ENCODE data around the gene GIT1.

GIT1 gene, protein sequence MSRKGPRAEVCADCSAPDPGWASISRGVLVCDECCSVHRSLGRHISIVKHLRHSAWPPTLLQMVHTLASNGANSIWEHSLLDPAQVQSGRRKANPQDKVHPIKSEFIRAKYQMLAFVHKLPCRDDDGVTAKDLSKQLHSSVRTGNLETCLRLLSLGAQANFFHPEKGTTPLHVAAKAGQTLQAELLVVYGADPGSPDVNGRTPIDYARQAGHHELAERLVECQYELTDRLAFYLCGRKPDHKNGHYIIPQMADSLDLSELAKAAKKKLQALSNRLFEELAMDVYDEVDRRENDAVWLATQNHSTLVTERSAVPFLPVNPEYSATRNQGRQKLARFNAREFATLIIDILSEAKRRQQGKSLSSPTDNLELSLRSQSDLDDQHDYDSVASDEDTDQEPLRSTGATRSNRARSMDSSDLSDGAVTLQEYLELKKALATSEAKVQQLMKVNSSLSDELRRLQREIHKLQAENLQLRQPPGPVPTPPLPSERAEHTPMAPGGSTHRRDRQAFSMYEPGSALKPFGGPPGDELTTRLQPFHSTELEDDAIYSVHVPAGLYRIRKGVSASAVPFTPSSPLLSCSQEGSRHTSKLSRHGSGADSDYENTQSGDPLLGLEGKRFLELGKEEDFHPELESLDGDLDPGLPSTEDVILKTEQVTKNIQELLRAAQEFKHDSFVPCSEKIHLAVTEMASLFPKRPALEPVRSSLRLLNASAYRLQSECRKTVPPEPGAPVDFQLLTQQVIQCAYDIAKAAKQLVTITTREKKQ

GRCh38 chr17:29589524-29590410 is at the start of gene GIT1:
TSS of gene GIT1 (minus strand) at chr17:29589648. CDS start at chr17:29589378, 270 bp downstream.
- in situ Hi-C loops (cut with MboI; ENCODE audit: low sequenced_read_pairs), result no loop called here

- in situ Hi-C loops (cut with MboI; ENCODE audit: low sequenced_read_pairs), result loop anchor here (25.0 kb wide), 1 partner anchor 303 kb away; the partner anchor contains the start of genes EFCAB5 and SSH2
Measured at GRCh38 chr17:29633886-29634285, 44.4 kb upstream of the GIT1 start.

DNA sequence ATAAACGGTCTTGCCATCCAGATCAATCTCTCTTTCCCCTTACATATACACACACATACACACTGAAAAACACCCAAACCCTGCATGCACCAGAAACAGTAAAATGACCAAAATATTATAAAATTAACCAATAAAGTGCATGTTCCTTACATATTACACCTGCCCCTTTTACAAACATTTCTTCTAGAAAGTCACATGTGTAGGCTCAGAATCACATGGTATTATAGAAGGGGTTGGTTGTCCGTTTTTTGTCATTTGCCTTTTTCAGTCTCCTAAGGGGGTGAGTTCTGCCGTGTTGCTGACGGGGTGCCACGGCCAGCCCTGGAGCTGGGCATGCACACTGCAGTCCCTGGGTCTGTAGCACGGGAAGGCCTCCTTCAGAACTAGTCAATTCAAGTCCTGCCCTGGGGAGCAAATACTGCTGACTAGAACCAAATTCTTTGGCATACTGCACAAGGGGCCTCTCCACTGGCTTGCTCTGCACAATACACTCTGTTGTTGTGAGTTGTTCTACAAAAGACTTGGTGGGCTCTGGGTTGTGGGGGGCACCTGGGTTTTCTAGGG is 41.3 kb upstream of the GIT1 start:
- in situ Hi-C loops (cut with MboI; ENCODE audit: low sequenced_read_pairs), result loop anchor here (25.0 kb wide), 1 partner anchor 307 kb away; the partner anchor contains the start of genes EFCAB5 and SSH2

GRCh38 chr17:29629839-29630238 is 40.4 kb upstream of the GIT1 start:
- in situ Hi-C loops (cut with MboI; ENCODE audit: low sequenced_read_pairs), result loop anchor here (25.0 kb wide), 1 partner anchor 307 kb away; the partner anchor contains the start of genes EFCAB5 and SSH2

GRCh38 chr17:29628644-29629043 is 39.2 kb upstream of the GIT1 start:
- in situ Hi-C loops (cut with MboI; ENCODE audit: low sequenced_read_pairs), result loop anchor here (25.0 kb wide), 1 partner anchor 309 kb away; the partner anchor contains the start of genes EFCAB5 and SSH2

- in situ Hi-C loops (cut with MboI; ENCODE audit: low sequenced_read_pairs), result loop anchor here (25.0 kb wide), 1 partner anchor 309 kb away; the partner anchor contains the start of genes EFCAB5 and SSH2
Measured at GRCh38 chr17:29627951-29628350, 38.5 kb upstream of the GIT1 start.

- in situ Hi-C loops (cut with MboI; ENCODE audit: low sequenced_read_pairs), result loop anchor here (25.0 kb wide), 1 partner anchor 312 kb away; the partner anchor contains the start of genes EFCAB5 and SSH2
Measured at GRCh38 chr17:29625037-29625750, 35.7 kb upstream of the GIT1 start.

DNA sequence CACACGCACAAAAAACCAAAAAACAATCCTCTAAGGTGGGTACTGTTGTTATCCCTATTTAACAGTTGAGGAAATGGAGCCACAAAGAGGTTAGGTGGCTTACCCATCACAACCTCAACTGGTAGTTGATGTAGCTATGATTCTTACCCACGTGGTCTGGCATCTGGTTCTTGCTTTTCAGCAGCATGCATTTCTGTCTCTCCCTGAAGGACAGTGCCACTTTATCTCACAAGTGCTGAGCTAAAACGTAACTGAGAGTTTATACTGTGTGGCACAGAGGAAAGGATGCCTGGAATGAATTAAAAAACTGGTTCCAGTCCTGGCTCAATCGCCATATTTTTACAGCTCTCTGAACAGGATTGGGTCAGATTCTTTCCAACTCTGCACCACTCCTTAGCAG is 35.1 kb upstream of the GIT1 start:
- in situ Hi-C loops (cut with MboI; ENCODE audit: low sequenced_read_pairs), result no loop called here

DNA sequence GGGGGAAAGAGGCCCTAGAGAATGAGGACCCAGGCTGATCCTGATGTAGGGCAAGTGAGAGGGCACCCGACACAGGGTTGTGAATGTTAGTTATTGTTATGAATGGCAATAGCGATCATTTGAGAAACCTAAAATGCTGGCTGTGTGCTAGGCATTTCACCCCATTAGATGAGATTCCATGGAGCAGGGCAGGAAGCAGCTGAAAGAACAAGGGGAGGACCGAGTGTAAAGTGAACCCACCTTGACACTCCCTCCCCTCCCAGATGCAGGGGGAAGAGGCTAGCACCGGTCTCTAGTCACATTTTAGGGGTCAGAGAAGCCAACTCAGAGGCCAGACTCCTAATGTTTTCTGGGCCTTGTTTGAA is 33.8 kb upstream of the GIT1 start:
- in situ Hi-C loops (cut with MboI; ENCODE audit: low sequenced_read_pairs), result no loop called here

DNA sequence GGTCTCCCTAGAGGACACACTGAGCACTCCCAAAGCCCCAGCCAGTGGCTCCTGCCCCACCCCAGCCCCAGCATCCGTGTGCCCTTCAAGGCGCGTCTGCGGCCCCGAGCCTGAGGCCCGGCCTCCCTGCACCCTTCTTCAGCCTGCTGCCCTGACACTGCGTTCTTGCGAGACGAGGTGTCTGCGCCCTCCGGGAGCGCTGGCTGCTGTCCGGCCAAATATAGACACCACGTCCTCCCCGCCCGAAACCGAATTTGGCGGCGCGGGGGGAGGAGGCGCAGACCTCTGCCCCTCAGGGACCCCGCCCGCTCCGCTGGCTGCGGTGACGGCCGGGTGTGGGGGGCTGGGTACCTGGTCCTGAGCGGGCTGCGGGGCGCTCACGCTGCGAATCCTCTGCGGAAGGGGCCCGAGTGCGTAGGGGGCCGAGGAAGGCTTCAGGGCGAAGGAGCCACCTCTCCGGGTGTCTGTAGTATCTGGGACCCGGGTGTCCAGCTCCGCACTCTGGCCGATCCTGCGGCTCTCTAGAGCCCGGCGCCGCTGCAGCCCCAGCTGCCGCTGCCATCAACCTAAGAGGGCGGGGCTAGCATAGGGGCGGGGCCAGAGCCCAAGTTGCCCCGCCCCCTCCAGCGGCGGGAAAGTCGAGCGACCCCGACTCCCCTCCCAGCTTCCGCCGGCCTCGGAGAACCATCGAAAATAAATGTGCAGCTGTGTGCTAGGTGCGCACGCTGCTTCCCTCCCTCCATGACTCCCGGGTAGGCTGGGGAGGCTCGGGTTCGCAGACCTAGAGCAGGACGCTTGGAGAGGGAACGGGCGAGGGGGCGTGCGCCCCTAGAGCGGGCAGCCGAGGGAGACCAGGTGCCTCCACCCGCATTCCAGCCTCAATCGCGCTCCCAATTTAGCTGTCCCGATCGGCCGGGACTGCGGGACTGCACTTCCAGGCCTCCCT is 33.2 kb upstream of the GIT1 start, which contains the start of gene CORO6:
CORO6 (minus strand) TSS at position 576 of the 946 bp plus-strand sequence. CDS start 1,491 bp downstream, outside the sequence.
- in situ Hi-C loops (cut with MboI; ENCODE audit: low sequenced_read_pairs), result no loop called here

- in situ Hi-C loops (cut with MboI; ENCODE audit: low sequenced_read_pairs), result no loop called here
Measured at GRCh38 chr17:29621751-29622194, 32.3 kb upstream of the GIT1 start.

- in situ Hi-C loops (cut with MboI; ENCODE audit: low sequenced_read_pairs), result no loop called here
Measured at GRCh38 chr17:29620779-29621500, 31.5 kb upstream of the GIT1 start.

DNA sequence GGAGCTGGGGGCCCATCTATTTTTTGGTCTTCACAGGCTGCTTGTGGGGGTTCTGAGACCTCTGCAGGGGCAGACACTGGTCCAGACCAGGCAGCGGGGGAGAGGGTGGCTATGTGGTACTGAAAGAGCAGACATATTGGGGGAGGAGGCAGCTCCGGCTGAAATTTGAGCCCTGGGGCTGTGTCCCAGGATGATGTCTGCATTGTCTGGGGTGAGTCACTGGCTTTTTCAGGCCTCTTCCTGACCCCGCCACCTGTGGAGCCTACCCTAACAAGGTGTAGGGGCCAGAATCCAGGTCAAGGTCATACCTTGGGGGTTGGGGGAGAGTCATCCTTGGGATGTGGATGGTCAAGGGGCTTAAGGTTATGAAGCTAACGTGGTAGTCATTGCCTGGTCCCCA is 30.8 kb upstream of the GIT1 start:
- in situ Hi-C loops (cut with MboI; ENCODE audit: low sequenced_read_pairs), result no loop called here

DNA sequence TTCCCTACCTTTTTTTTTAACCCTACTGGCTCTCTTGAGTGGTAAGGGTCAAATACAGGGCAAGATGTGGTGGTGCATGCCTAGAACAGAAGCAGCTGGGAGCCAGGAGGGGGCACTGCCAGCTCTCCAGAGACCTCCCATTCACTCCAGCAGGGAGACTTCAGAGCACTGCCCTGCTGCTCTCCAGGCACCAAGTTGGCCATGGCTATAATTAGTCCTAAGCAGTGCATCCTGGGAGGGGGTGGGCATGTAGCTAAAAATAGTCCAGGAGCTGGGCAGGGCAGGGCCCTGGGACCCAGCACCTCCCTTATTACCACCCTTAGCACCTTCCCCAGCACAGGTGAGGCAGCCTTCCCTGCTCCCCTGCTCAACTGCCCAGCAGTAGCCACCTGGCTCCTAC is 29.8 kb upstream of the GIT1 start:
- in situ Hi-C loops (cut with MboI; ENCODE audit: low sequenced_read_pairs), result no loop called here

GRCh38 chr17:29618272-29619065 is 29.0 kb upstream of the GIT1 start:
- in situ Hi-C loops (cut with MboI; ENCODE audit: low sequenced_read_pairs), result no loop called here

GRCh38 chr17:29617481-29618271 is 28.2 kb upstream of the GIT1 start:
- in situ Hi-C loops (cut with MboI; ENCODE audit: low sequenced_read_pairs), result no loop called here

All from HL-60/S4 treated with retinoic acid at 250 ng/mL for 4 days and 3 days (cell line).